CD14-positive monocyte (primary cell): ENCODE results near the gene SLC16A7. TPM values are rescaled to one million over a fixed set of nuclear protein-coding genes. Genes with fewer than 3 reads are reported as not detected.

Source experiments
- DNase-seq, 3 donors: peaks; one replicate each; pipeline ENCODE4 v3.0.0-alpha.2; 2011 to 2022
- H2AFZ ChIP-seq: 2 replicates; pipeline ENCODE4 v1.6.0; 2012; ENCODE audit warnings: mild to moderate bottlenecking, low read depth, low read length, inconsistent platforms; ENCODE audit not compliant: insufficient read depth, poor library complexity, severe bottlenecking
- H3K27ac ChIP-seq, 2 donors: 1 replicate in 1 of 2; 2 replicates in 1 of 2; pipeline ENCODE4 v1.5.1; 2012 to 2013; ENCODE audit warnings: low read length in 2 of 2, control low read depth in 1 of 2, inconsistent platforms in 1 of 2, low read depth in 1 of 2, mild to moderate bottlenecking in 1 of 2
- H3K27me3 ChIP-seq, 2 donors: one replicate each; pipeline versions ENCODE4 v1.6.0 to v1.6.1; 2011 to 2013; ENCODE audit warnings: low read length in 2 of 2; ENCODE audit not compliant: control insufficient read depth in 2 of 2, insufficient read depth in 2 of 2
- H3K36me3 ChIP-seq, 2 donors: replicated peaks in 1 of 2; 1 replicate in 1 of 2; 2 replicates in 1 of 2; pipeline versions ENCODE4 v1.5.1 to v1.6.1; 2012 to 2013; ENCODE audit warnings: low read length in 2 of 2, control low read depth in 1 of 2, inconsistent platforms in 1 of 2, mild to moderate bottlenecking in 1 of 2; ENCODE audit not compliant: insufficient read depth in 2 of 2, control insufficient read depth in 1 of 2
- H3K4me1 ChIP-seq, 2 donors: 1 replicate in 1 of 2; 2 replicates in 1 of 2; pipeline versions ENCODE4 v1.5.1 to v1.6.1; 2012 to 2013; ENCODE audit warnings: low read length in 2 of 2, control low read depth in 1 of 2, inconsistent platforms in 1 of 2, mild to moderate bottlenecking in 1 of 2, moderate library complexity in 1 of 2; ENCODE audit not compliant: insufficient read depth in 2 of 2, control insufficient read depth in 1 of 2
- H3K4me2 ChIP-seq: replicated peaks from 2 replicates; pipeline ENCODE3; 2012; ENCODE audit warnings: low read length, moderate library complexity, mild to moderate bottlenecking; ENCODE audit not compliant: poor library complexity, severe bottlenecking; ENCODE audit errors: extremely low read depth
- H3K4me3 ChIP-seq, 3 experiments: fragments of 200-600 bp in 1 of 3; sonication (generic) in 1 of 3; replicated peaks in 1 of 3; 1 replicate in 2 of 3; 2 replicates in 1 of 3; pipeline ENCODE4 v1.5.1; 2011 to 2013; ENCODE audit warnings: low read length in 3 of 3, mild to moderate bottlenecking in 3 of 3, control low read depth in 2 of 3, low read depth in 2 of 3, inconsistent platforms in 1 of 3, moderate library complexity in 1 of 3
- H3K79me2 ChIP-seq: 2 replicates; pipeline ENCODE4 v1.6.0; 2012; ENCODE audit warnings: mild to moderate bottlenecking, control low read depth, inconsistent platforms, low read length, moderate library complexity; ENCODE audit not compliant: insufficient read depth
- H3K9ac ChIP-seq: 2 replicates; pipeline ENCODE4 v1.6.0; 2017; ENCODE audit warnings: low read length, mild to moderate bottlenecking; ENCODE audit not compliant: insufficient read depth, poor library complexity, severe bottlenecking
- H3K9me3 ChIP-seq, 2 donors: replicated peaks in 1 of 2; 1 replicate in 1 of 2; 2 replicates in 1 of 2; pipeline versions ENCODE4 v1.5.1 to v1.6.1; 2012 to 2013; ENCODE audit warnings: low read length in 2 of 2, control low read depth in 1 of 2; ENCODE audit not compliant: control insufficient read depth in 1 of 2, insufficient read depth in 1 of 2
- H4K20me1 ChIP-seq: 2 replicates; pipeline ENCODE4 v1.6.0; 2012; ENCODE audit warnings: mild to moderate bottlenecking, low read length, control low read depth, moderate library complexity; ENCODE audit not compliant: insufficient read depth
- H3K27ac Mint-ChIP-seq, 7 donors: one replicate each; pipeline ENCODE4 v1.8.0; 2020; ENCODE audit warnings: mild to moderate bottlenecking in 7 of 7, mixed read lengths in 7 of 7, moderate library complexity in 6 of 7, inconsistent platforms in 2 of 7
- H3K27me3 Mint-ChIP-seq, 3 donors: one replicate each; pipeline ENCODE4 v1.8.0; 2021 to 2022; ENCODE audit warnings: low read depth in 3 of 3, mild to moderate bottlenecking in 3 of 3, mixed read lengths in 3 of 3, moderate library complexity in 3 of 3, inconsistent platforms in 1 of 3
- H3K36me3 Mint-ChIP-seq, 2 donors: one replicate each; pipeline ENCODE4 v1.8.0; 2020; ENCODE audit warnings: mixed read lengths in 2 of 2, inconsistent platforms in 1 of 2, mild to moderate bottlenecking in 1 of 2
- H3K4me1 Mint-ChIP-seq: one replicate; pipeline ENCODE4 v1.8.0; 2020; ENCODE audit warnings: mild to moderate bottlenecking, mixed read lengths
- H3K4me3 Mint-ChIP-seq, 2 donors: one replicate each; pipeline ENCODE4 v1.8.0; 2020; ENCODE audit warnings: mild to moderate bottlenecking in 2 of 2, mixed read lengths in 2 of 2, moderate library complexity in 1 of 2
- H3K9me3 Mint-ChIP-seq, 7 donors: one replicate each; pipeline ENCODE4 v1.8.0; 2020 to 2022; ENCODE audit warnings: mixed read lengths in 7 of 7, mild to moderate bottlenecking in 6 of 7, moderate library complexity in 6 of 7, inconsistent platforms in 2 of 7
- WGBS: methylation state at CpG from one replicate; pipeline ENCODE4 v1.1.5; 2013; ENCODE audit warnings: missing lambda C conversion rate; ENCODE audit not compliant: insufficient coverage; 5-methylcytosine and 5-hydroxymethylcytosine counted together
- intact Hi-C, 2 donors: fragments of 100-400 bp; cut with micrococcal nuclease; formaldehyde crosslinking; loops; one replicate each; pipeline versions ENCODE4 v1.15.0 to v1.15.1; 2023
- polyA plus RNA-seq, 3 donors: library from polyadenylated mRNA; depleted of rRNA in 1 of 3; unstranded in 2 of 3; stranded (reverse) in 1 of 3; fragments of 300-500 nt in 2 of 3; fragments of >200 nt in 1 of 3; fragmentation: Illumina TruSeq in 2 of 3; gene quantifications; 1 replicate in 2 of 3; 2 replicates in 1 of 3; pipeline ENCODE4 v1.2.3, GENCODE V29; 2012 to 2021
- TF ChIP-seq, protein P1 (sequence below): fragments of 200-600 bp; IDR thresholded peaks from one replicate; pipeline ENCODE4 v1.8.0; 2022; ENCODE audit warnings: antibody characterized with exemption, mild to moderate bottlenecking

SLC16A7 gene
- polyA plus RNA-seq, 3 donors = 6.9 to 16.9 (median 11.8) TPM

DNA sequence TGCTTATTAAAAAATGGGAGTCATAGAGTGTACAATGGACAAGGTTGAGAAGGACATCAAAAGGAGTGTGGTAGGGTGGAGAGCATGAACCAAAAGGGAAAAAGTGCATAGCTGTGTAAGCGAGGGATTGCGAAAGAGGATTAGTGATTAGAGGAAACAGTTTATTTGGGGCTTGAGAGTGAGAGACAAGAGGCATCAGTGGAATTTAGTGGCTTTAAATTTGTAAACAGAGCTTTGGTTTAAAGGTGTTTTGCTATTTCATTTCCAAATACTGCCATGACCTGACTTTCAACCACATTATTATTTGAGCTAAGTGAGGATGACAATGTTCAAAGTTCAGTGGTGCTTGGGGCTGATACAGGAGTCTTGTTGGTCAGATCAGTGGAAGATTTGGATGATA is 53.4 kb downstream of the SLC16A7 start:
- no peak overlapping the region for H3K27ac ChIP-seq
- H3K27ac Mint-ChIP-seq = peak overlapping the region in 4 of 7 donors; percentile 11 to 47 (median 17)
- H4K20me1 ChIP-seq = no peaks in the 10 kb centered on the region
- WGBS = 50% methylated on average over 2 of the region's 2 CpGs
- TF ChIP-seq, protein P1, sequence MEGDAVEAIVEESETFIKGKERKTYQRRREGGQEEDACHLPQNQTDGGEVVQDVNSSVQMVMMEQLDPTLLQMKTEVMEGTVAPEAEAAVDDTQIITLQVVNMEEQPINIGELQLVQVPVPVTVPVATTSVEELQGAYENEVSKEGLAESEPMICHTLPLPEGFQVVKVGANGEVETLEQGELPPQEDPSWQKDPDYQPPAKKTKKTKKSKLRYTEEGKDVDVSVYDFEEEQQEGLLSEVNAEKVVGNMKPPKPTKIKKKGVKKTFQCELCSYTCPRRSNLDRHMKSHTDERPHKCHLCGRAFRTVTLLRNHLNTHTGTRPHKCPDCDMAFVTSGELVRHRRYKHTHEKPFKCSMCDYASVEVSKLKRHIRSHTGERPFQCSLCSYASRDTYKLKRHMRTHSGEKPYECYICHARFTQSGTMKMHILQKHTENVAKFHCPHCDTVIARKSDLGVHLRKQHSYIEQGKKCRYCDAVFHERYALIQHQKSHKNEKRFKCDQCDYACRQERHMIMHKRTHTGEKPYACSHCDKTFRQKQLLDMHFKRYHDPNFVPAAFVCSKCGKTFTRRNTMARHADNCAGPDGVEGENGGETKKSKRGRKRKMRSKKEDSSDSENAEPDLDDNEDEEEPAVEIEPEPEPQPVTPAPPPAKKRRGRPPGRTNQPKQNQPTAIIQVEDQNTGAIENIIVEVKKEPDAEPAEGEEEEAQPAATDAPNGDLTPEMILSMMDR = no peak
- H3K36me3 ChIP-seq = peaks cover 0 to 4% of the 10 kb centered on the region in 2 donors
- H3K9ac ChIP-seq = no peak overlapping the region
- peaks cover 20 to 22% of the 10 kb centered on the region in 2 donors for H3K9me3 ChIP-seq
- H3K4me3 Mint-ChIP-seq = no peak overlapping the region
- intact Hi-C loops = no loop called here
- peaks cover 4 to 11% of the 10 kb centered on the region in 2 donors for H3K4me1 ChIP-seq
- no peak overlapping the region for H2AFZ ChIP-seq
- no peaks in the 10 kb centered on the region for H3K27me3 Mint-ChIP-seq
- H3K36me3 Mint-ChIP-seq = peaks cover 13 to 27% of the 10 kb centered on the region in 2 donors
- DNase-seq = peak in 2 of 3 donors; percentile 22 to 38
- H3K9me3 Mint-ChIP-seq = peaks cover 11 to 26% (median 21%) of the 10 kb centered on the region in 7 donors
- H3K4me3 ChIP-seq = no peak overlapping the region
- H3K27me3 ChIP-seq = no peaks in the 10 kb centered on the region
- H3K4me2 ChIP-seq = no peak overlapping the region
- H3K79me2 ChIP-seq = no peaks in the 10 kb centered on the region
- peaks cover 13% of the 10 kb centered on the region for H3K4me1 Mint-ChIP-seq

DNA sequence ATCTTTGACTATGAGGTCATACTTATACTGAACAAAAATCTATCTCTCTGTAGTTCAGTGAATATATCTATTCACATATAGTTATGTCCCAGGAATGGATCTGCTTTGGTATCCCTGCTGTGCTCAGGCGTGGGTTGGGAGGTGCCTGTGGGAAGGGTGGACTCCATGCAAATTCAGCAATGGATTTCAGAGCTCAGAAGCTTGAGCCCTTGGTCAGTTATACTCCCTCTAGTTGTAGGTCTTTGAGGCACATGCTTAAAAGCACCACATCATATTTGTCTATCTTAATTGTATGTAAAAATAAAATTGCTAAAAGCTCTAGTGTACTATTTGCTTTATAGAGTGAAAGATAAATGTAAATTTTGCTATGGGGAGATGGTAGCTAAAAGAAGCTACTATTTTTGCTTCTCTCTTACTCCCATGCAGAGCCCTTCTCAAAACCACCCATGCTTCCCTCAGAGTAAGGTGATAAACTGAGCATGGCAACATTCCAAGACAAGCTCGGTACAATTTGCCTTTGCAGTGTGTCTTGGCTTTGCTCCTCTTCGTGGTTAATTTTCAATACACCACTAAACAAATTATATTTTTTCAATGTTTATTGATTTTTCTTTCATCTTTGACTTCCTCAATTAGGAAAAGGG is 54.9 kb downstream of the SLC16A7 start:
- Mint-ChIP-seq H3K36me3 (peaks cover 10 to 19% of the 10 kb centered on the region in 2 donors), H3K27ac (no peak overlapping the region), H3K9me3 (peaks cover 9 to 18% (median 14%) of the 10 kb centered on the region in 7 donors), H3K27me3 (no peaks in the 10 kb centered on the region), H3K4me1 (peaks cover 13% of the 10 kb centered on the region), H3K4me3 (no peak overlapping the region)
- Histone ChIP-seq H3K4me1 (peaks cover 4 to 11% of the 10 kb centered on the region in 2 donors), H3K4me2 (no peak overlapping the region), H3K9ac (no peak overlapping the region), H3K36me3 (peaks cover 0 to 2% of the 10 kb centered on the region in 2 donors), H3K4me3 (no peak overlapping the region), H3K27ac (no peak overlapping the region), H4K20me1 (no peaks in the 10 kb centered on the region), H3K79me2 (no peaks in the 10 kb centered on the region), H2AFZ (no peak overlapping the region), H3K27me3 (no peaks in the 10 kb centered on the region), H3K9me3 (peaks cover 15 to 16% of the 10 kb centered on the region in 2 donors)
- intact Hi-C loops = no loop called here
- TF ChIP-seq, protein P1 = no peak
- 83% methylated on average over 1 of the region's 3 CpGs for WGBS
- DNase-seq = no peak
